Adrenal gland (tissue), 12 donors: ENCODE measurements around the gene GALNTL6. TPM values are rescaled to one million over a fixed set of nuclear protein-coding genes. Genes with fewer than 3 reads are reported as not detected.

Experiments
- DNase-seq, 7 donors: peaks; one replicate each; pipeline ENCODE4 v3.0.0-alpha.2; 2019 to 2020
- H3K27ac ChIP-seq, 5 donors: fragments of 200-600 bp; sonication (generic) in 4 of 5; 1 replicate in 3 of 5; 2 replicates in 2 of 5; pipeline versions ENCODE4 v1.5.1 to v1.8.0; 2016 to 2020; ENCODE audit warnings: mild to moderate bottlenecking in 1 of 5
- H3K27me3 ChIP-seq: fragments of 200-600 bp; 2 replicates; pipeline ENCODE4 v1.8.0; 2021
- H3K36me3 ChIP-seq, 2 donors: fragments of 200-600 bp; replicated peaks in 1 of 2; 1 replicate in 1 of 2; 2 replicates in 1 of 2; pipeline versions ENCODE4 v1.5.1 to v1.8.0; 2018 to 2022
- H3K4me1 ChIP-seq, 2 donors: fragments of 200-600 bp; replicated peaks in 1 of 2; 1 replicate in 1 of 2; 2 replicates in 1 of 2; pipeline versions ENCODE4 v1.5.1 to v1.8.0; 2018 to 2021
- H3K4me3 ChIP-seq, 4 donors: fragments of 200-600 bp; sonication (generic) in 3 of 4; one replicate each; pipeline ENCODE4 v1.5.1; 2016 to 2018
- H3K9me3 ChIP-seq, 3 donors: fragments of 200-600 bp; sonication (generic) in 1 of 3; replicated peaks in 1 of 3; 1 replicate in 2 of 3; 2 replicates in 1 of 3; pipeline versions ENCODE4 v1.5.1 to v1.8.0; 2016 to 2021
- CTCF ChIP-seq, 6 experiments: fragments of 450-650 bp in 4 of 6; fragments of 200-600 bp in 2 of 6; sonication (generic) in 1 of 6; IDR thresholded peaks; 1 replicate in 5 of 6; 2 replicates in 1 of 6; pipeline versions ENCODE4 v1.5.1 to v1.8.0; 2016 to 2021; ENCODE audit warnings: antibody characterized with exemption in 6 of 6, mild to moderate bottlenecking in 2 of 6, moderate library complexity in 1 of 6
- POLR2A ChIP-seq, 2 donors: fragments of 450-650 bp; IDR thresholded peaks; one replicate each; pipeline ENCODE4 v1.6.1; 2017; ENCODE audit warnings: antibody characterized with exemption in 2 of 2, mild to moderate bottlenecking in 2 of 2, moderate library complexity in 1 of 2
- WGBS, 4 donors: extraction: QIAGEN DNeasy Blood & Tissue Kit in 2 of 4; methylation state at CpG; one replicate each; pipeline versions ENCODE4 v1.1.5 to v1.1.7; 2013 to 2017; 5-methylcytosine and 5-hydroxymethylcytosine counted together
- intact Hi-C, 2 donors: fragments of 100-400 bp; cut with DNase I; formaldehyde crosslinking; loops; one replicate each; pipeline versions ENCODE4 v1.14.1 to v1.15.0; 2022 to 2023
- polyA plus RNA-seq, 3 donors: library from polyadenylated mRNA; stranded (reverse); fragments of 200-250 nt in 2 of 3; fragments of 350-450 nt in 1 of 3; fragmentation: Illumina TruSeq in 1 of 3; extraction: RNeasy Lipid Tissue Mini Kit (QIAGEN cat#74804) in 1 of 3; gene quantifications; one replicate each; pipeline ENCODE4 v1.2.3, GENCODE V29; 2013 to 2014
- total RNA-seq, 9 donors: library from RNA; depleted of rRNA in 4 of 9; stranded (reverse); fragments of >200 nt in 4 of 9; fragments of 120-200 nt in 1 of 9; fragmentation: NEBNext Ultra II Directional in 1 of 9; extraction: Animal tissue kit (Norgen Biotek cat#: 25700) in 1 of 9; gene quantifications; one replicate each; pipeline versions ENCODE4 v1.1.0 to v1.2.4, GENCODE V29; 2013 to 2023
- donor health status: healthy with polysubstance abuse.
- donor health status: Bipolar disorder and iron deficiency.
- donor health status: DM: yes; HTN: yes; CAD: no.
- donor health status: DM: no; HTN: no; CAD: no.
- donor health status: DM: no; HTN: no; CAD: no.
- donor health status: DM: yes; HTN: yes; CAD: no.

Gene GALNTL6
- total and polyA plus RNA-seq, 12 donors, result 0.10 to 0.96 (median 0.42) TPM; not detected in 1

- no peak for DNase-seq
- Histone ChIP-seq H3K27me3 (no peaks in the 10 kb centered on the region), H3K4me3 (no peak overlapping the region), H3K9me3 (no peaks in the 10 kb centered on the region), H3K27ac (no peak overlapping the region), H3K4me1 (no peaks in the 10 kb centered on the region), H3K36me3 (no peaks in the 10 kb centered on the region)
- TF ChIP-seq CTCF (IDR thresholded peaks at IDR 0.05) (no peak), POLR2A (IDR thresholded peaks at IDR 0.05) (no peak)
- intact Hi-C loops, result no loop called here
- WGBS, 4 donors, result 50 to 75% (median 67%) methylated on average over 1 of the region's 1 CpG
Observed at GRCh38 chr4:172169871-172170270, 356.7 kb downstream of the GALNTL6 start.

- Histone ChIP-seq H3K36me3 (no peaks in the 10 kb centered on the region), H3K27ac (no peak overlapping the region), H3K4me3 (no peak overlapping the region), H3K4me1 (no peaks in the 10 kb centered on the region), H3K27me3 (no peaks in the 10 kb centered on the region), H3K9me3 (no peaks in the 10 kb centered on the region)
- intact Hi-C loops, result no loop called here
- TF ChIP-seq CTCF (IDR thresholded peaks at IDR 0.05), result no peak
- no peak for TF ChIP-seq POLR2A (IDR thresholded peaks at IDR 0.05)
- DNase-seq, result no peak
- WGBS, 4 donors, result 58 to 73% (median 69%) methylated on average over 4 of the region's 4 CpGs
Observed at GRCh38 chr4:172173206-172173605, 360.0 kb downstream of the GALNTL6 start.

- Histone ChIP-seq H3K27me3 (no peaks in the 10 kb centered on the region), H3K27ac (no peak overlapping the region)
- intact Hi-C loops, result no loop called here
Observed at GRCh38 chr4:172177382-172177781, 364.2 kb downstream of the GALNTL6 start.

GRCh38 chr4:172188248-172188988 lies 375.2 kb downstream of the GALNTL6 start:
- Histone ChIP-seq H3K9me3 (no peaks in the 10 kb centered on the region), H3K4me1 (no peaks in the 10 kb centered on the region), H3K27me3 (no peaks in the 10 kb centered on the region), H3K4me3 (no peak overlapping the region), H3K27ac (no peak overlapping the region), H3K36me3 (no peaks in the 10 kb centered on the region)
- intact Hi-C loops, result no loop called here
- DNase-seq, result no peak
- TF ChIP-seq POLR2A (IDR thresholded peaks at IDR 0.05) (no peak), CTCF (IDR thresholded peaks at IDR 0.05) (no peak)
- 76 to 83% (median 79%) methylated on average over 6 of the region's 6 CpGs for WGBS, 4 donors

More at GRCh38 chr4:172177382-172177781, 364.2 kb downstream of the GALNTL6 start:
- no peak for DNase-seq
- TF ChIP-seq POLR2A (IDR thresholded peaks at IDR 0.05) (no peak), CTCF (IDR thresholded peaks at IDR 0.05) (no peak)
- no peak overlapping the region for H3K4me3 ChIP-seq
- H3K9me3 ChIP-seq, result no peaks in the 10 kb centered on the region
- no peaks in the 10 kb centered on the region for H3K36me3 ChIP-seq
- no peaks in the 10 kb centered on the region for H3K4me1 ChIP-seq
